IMR-90 (cell line): ENCODE results near the gene LAMA2. TPM values are rescaled to one million over a fixed set of nuclear protein-coding genes. Genes with fewer than 3 reads are reported as not detected.

Source experiments
- ATAC-seq: fragments of 200-7000 bp; cut with Tn5 transposase; 2 replicates; pipeline ENCODE4 v1.9.1; 2020; ENCODE audit warnings: low read depth, mild to moderate bottlenecking, moderate library complexity
- BruUV-seq: library from RNA; stranded (reverse); fragments of 400-500 nt; replicated peaks from 2 replicates; lab custom pipeline; 2021; lab: Mats Ljungman, UMichigan
- CTCF ChIA-PET: fragments of 300-600 bp; formaldehyde crosslinking; extraction: SDS; loops from one replicate; lab custom pipeline; 2021; ENCODE audit warnings: antibody characterized with exemption; lab: Yijun Ruan, JAX
- POLR2A ChIA-PET: fragments of 300-600 bp; sonication (Branson Sonifier 250); formaldehyde crosslinking; loops from one replicate; lab custom pipeline; 2022; ENCODE audit warnings: antibody characterized with exemption; ENCODE audit not compliant: unreplicated experiment; lab: Charles Lee
- DNase-seq: peaks from one replicate; pipeline ENCODE4 v3.0.0; 2013
- H2AFZ ChIP-seq: replicated peaks from 2 replicates; pipeline ENCODE3; 2013; ENCODE audit warnings: low read length, mild to moderate bottlenecking; ENCODE audit not compliant: poor library complexity
- H2AK5ac ChIP-seq: 2 replicates; pipeline ENCODE4 v1.6.1; 2013; ENCODE audit warnings: low read depth, low read length, inconsistent platforms
- H2AK9ac ChIP-seq: replicated peaks from 2 replicates; pipeline ENCODE3; 2013; ENCODE audit warnings: mild to moderate bottlenecking, low read depth, low read length, moderate library complexity; ENCODE audit not compliant: poor library complexity
- H2BK120ac ChIP-seq: 2 replicates; pipeline ENCODE4 v1.6.1; 2013; ENCODE audit warnings: low read depth, low read length, inconsistent platforms
- H2BK15ac ChIP-seq: 3 replicates; pipeline ENCODE4 v1.6.1; 2013; ENCODE audit warnings: low read depth, low read length, inconsistent platforms
- H2BK20ac ChIP-seq: 2 replicates; pipeline ENCODE4 v1.6.1; 2013; ENCODE audit warnings: low read depth, mild to moderate bottlenecking, inconsistent platforms, low read length, moderate library complexity
- H2BK5ac ChIP-seq: 2 replicates; pipeline ENCODE4 v1.6.1; 2013; ENCODE audit warnings: mild to moderate bottlenecking, low read depth, low read length, inconsistent platforms; ENCODE audit not compliant: poor library complexity, severe bottlenecking
- H3K14ac ChIP-seq: replicated peaks from 2 replicates; pipeline ENCODE4 v1.6.1; 2013; ENCODE audit warnings: low read depth, low read length, inconsistent platforms
- H3K18ac ChIP-seq: 2 replicates; pipeline ENCODE4 v1.6.1; 2013; ENCODE audit warnings: low read depth, low read length, control low read depth
- H3K23ac ChIP-seq: 2 replicates; pipeline ENCODE4 v1.6.1; 2013; ENCODE audit warnings: low read depth, low read length, inconsistent platforms
- H3K27ac ChIP-seq: 2 replicates; pipeline ENCODE4 v1.5.1; 2013; ENCODE audit warnings: mild to moderate bottlenecking, control low read depth, low read length; ENCODE audit not compliant: insufficient read depth
- H3K27me3 ChIP-seq: 2 replicates; pipeline ENCODE4 v1.6.1; 2013; ENCODE audit warnings: low read length; ENCODE audit not compliant: control insufficient read depth, insufficient read depth
- H3K36me3 ChIP-seq: 2 replicates; pipeline ENCODE4 v1.6.1; 2013; ENCODE audit warnings: low read length, mixed read lengths; ENCODE audit not compliant: control insufficient read depth, insufficient read depth
- H3K4ac ChIP-seq: 2 replicates; pipeline ENCODE4 v1.6.1; 2013; ENCODE audit warnings: low read depth, low read length, inconsistent platforms
- H3K4me1 ChIP-seq: 2 replicates; pipeline ENCODE4 v1.6.1; 2013; ENCODE audit warnings: low read length, mixed read lengths; ENCODE audit not compliant: control insufficient read depth, insufficient read depth
- H3K4me2 ChIP-seq: 2 replicates; pipeline ENCODE4 v1.6.1; 2013; ENCODE audit warnings: low read depth, mild to moderate bottlenecking, control low read depth, low read length, moderate library complexity
- H3K4me3 ChIP-seq: 2 replicates; pipeline ENCODE4 v1.5.1; 2013; ENCODE audit warnings: low read depth, mild to moderate bottlenecking, control low read depth, low read length, moderate library complexity; ENCODE audit not compliant: insufficient read depth
- H3K56ac ChIP-seq: 2 replicates; pipeline ENCODE4 v1.6.1; 2013; ENCODE audit warnings: low read length, inconsistent platforms; ENCODE audit not compliant: insufficient read depth; ENCODE audit errors: extremely low read depth
- H3K79me1 ChIP-seq, 2 experiments: 2 replicates each; pipeline ENCODE4 v1.6.1; 2013; ENCODE audit warnings: low read length in 2 of 2, inconsistent platforms in 1 of 2, low read depth in 1 of 2
- H3K9ac ChIP-seq: 2 replicates; pipeline ENCODE4 v1.6.1; 2013; ENCODE audit warnings: low read depth, low read length, control low read depth
- H3K9me1 ChIP-seq: 2 replicates; pipeline ENCODE4 v1.6.1; 2013; ENCODE audit warnings: low read length, inconsistent platforms; ENCODE audit not compliant: insufficient read depth
- H3K9me3 ChIP-seq: 2 replicates; pipeline ENCODE4 v1.6.1; 2013; ENCODE audit warnings: low read length; ENCODE audit not compliant: control insufficient read depth, insufficient read depth
- H4K20me1 ChIP-seq: 2 replicates; pipeline ENCODE4 v1.6.1; 2013; ENCODE audit warnings: low read length, inconsistent platforms; ENCODE audit not compliant: insufficient read depth
- H4K5ac ChIP-seq: 2 replicates; pipeline ENCODE4 v1.6.1; 2013; ENCODE audit warnings: mild to moderate bottlenecking, low read depth, low read length, control low read depth
- H4K8ac ChIP-seq, 2 experiments: 2 replicates each; pipeline ENCODE4 v1.6.1; 2013; ENCODE audit warnings: low read depth in 2 of 2, low read length in 2 of 2, control low read depth in 1 of 2, inconsistent platforms in 1 of 2
- H4K91ac ChIP-seq: 2 replicates; pipeline ENCODE4 v1.6.1; 2013; ENCODE audit warnings: low read depth, low read length, inconsistent platforms; ENCODE audit not compliant: insufficient read depth
- BHLHE40 ChIP-seq: fragments of 150-350 bp; IDR thresholded peaks from 2 replicates; pipeline ENCODE4 v1.6.1; 2016; ENCODE audit warnings: mild to moderate bottlenecking, low read depth, low read length
- CEBPB ChIP-seq: IDR thresholded peaks from 2 replicates; pipeline ENCODE4 v1.6.1; 2012; ENCODE audit warnings: low read depth, low read length, improper control_type of control experiment
- CHD1 ChIP-seq: IDR thresholded peaks from 2 replicates; pipeline ENCODE4 v1.6.1; 2012; ENCODE audit warnings: low read depth, low read length, improper control_type of control experiment
- FOS ChIP-seq: fragments of 150-350 bp; IDR thresholded peaks from 2 replicates; pipeline ENCODE4 v1.6.1; 2016; ENCODE audit warnings: low read depth, low read length
- MAFK ChIP-seq: IDR thresholded peaks from 2 replicates; pipeline ENCODE4 v1.6.1; 2012; ENCODE audit warnings: low read depth, low read length, improper control_type of control experiment
- MAZ ChIP-seq: IDR thresholded peaks from 2 replicates; pipeline ENCODE4 v1.6.1; 2012; ENCODE audit warnings: low read depth, mild to moderate bottlenecking, low read length, improper control_type of control experiment, moderate library complexity, borderline replicate concordance
- MXI1 ChIP-seq: IDR thresholded peaks from 2 replicates; pipeline ENCODE4 v1.6.1; 2012; ENCODE audit warnings: low read depth, mild to moderate bottlenecking, low read length, moderate library complexity, borderline replicate concordance
- NFE2L2 ChIP-seq: fragments of 150-350 bp; IDR thresholded peaks from 2 replicates; pipeline ENCODE4 v1.6.1; 2016; ENCODE audit warnings: low read depth, mild to moderate bottlenecking, low read length
- POLR2A ChIP-seq: IDR thresholded peaks from 2 replicates; pipeline ENCODE4 v1.6.1; 2012; ENCODE audit warnings: mild to moderate bottlenecking, low read depth, low read length
- RCOR1 ChIP-seq: IDR thresholded peaks from 2 replicates; pipeline ENCODE4 v1.6.1; 2012; ENCODE audit warnings: mild to moderate bottlenecking, low read length, improper control_type of control experiment; ENCODE audit not compliant: insufficient replicate concordance
- RFX5 ChIP-seq: IDR thresholded peaks from 2 replicates; pipeline ENCODE4 v1.8.0; 2012; ENCODE audit warnings: low read depth, mild to moderate bottlenecking, low read length, moderate library complexity
- SMC3 ChIP-seq: fragments of 150-350 bp; IDR thresholded peaks from 2 replicates; pipeline ENCODE4 v1.6.1; 2016; ENCODE audit warnings: low read depth, mild to moderate bottlenecking, antibody characterized with exemption, low read length, moderate library complexity
- WGBS, 2 experiments: methylation state at CpG; one replicate each; pipeline versions ENCODE4 v1.1.5 to v1.1.7; 2013; ENCODE audit warnings: missing lambda C conversion rate in 2 of 2; ENCODE audit not compliant: insufficient read length in 1 of 2; ENCODE audit errors: extremely low coverage in 2 of 2; 5-methylcytosine and 5-hydroxymethylcytosine counted together
- dilution Hi-C: fragments of 300-500 bp; cut with HindIII; formaldehyde crosslinking; loops from one replicate; pipeline ENCODE4 v1.14.3; 2018; ENCODE audit warnings: low sequenced_read_pairs; ENCODE audit not compliant: unreplicated experiment
- in situ Hi-C: fragments of 300-500 bp; cut with MboI; formaldehyde crosslinking; loops from 3 replicates; pipeline ENCODE4 v1.14.3; 2019; ENCODE audit warnings: low sequenced_read_pairs, inconsistent platforms, mixed read lengths
- intact Hi-C: fragments of 100-400 bp; cut with micrococcal nuclease; formaldehyde crosslinking; loops from 2 replicates; pipeline ENCODE4 v1.10.0; 2022
- polyA plus RNA-seq, 3 experiments: library from polyadenylated mRNA; depleted of rRNA; stranded (reverse); fragments of >200 nt; gene quantifications; 2 replicates each; pipeline ENCODE4 v1.2.3, GENCODE V29; 2012; ENCODE audit warnings: low replicate concordance in 1 of 3
- total RNA-seq: library from RNA; depleted of rRNA; stranded (reverse); fragments of >200 nt; gene quantifications from 2 replicates; pipeline ENCODE4 v1.2.3, GENCODE V29; 2012
- TF ChIP-seq, protein P1 (sequence below): conservative IDR thresholded peaks from 2 replicates; pipeline ENCODE4 v1.5.1; 2012; ENCODE audit warnings: mild to moderate bottlenecking, low read depth, low read length, improper control_type of control experiment
- TF ChIP-seq, protein P2 (sequence below): fragments of 150-350 bp; IDR thresholded peaks from 2 replicates; pipeline ENCODE4 v1.6.1; 2017; ENCODE audit warnings: mild to moderate bottlenecking, antibody characterized with exemption, low read length, low read depth
- TF ChIP-seq, protein P3 (sequence below): fragments of 150-350 bp; IDR thresholded peaks from 2 replicates; pipeline ENCODE4 v1.6.1; 2016; ENCODE audit warnings: low read depth, mild to moderate bottlenecking, low read length, moderate library complexity, borderline replicate concordance

The LAMA2 gene
- total and polyA plus RNA-seq, 2 of the 4 experiments (the other 2 are of a cell fraction) = 9.9 to 13.3 TPM

DNA sequence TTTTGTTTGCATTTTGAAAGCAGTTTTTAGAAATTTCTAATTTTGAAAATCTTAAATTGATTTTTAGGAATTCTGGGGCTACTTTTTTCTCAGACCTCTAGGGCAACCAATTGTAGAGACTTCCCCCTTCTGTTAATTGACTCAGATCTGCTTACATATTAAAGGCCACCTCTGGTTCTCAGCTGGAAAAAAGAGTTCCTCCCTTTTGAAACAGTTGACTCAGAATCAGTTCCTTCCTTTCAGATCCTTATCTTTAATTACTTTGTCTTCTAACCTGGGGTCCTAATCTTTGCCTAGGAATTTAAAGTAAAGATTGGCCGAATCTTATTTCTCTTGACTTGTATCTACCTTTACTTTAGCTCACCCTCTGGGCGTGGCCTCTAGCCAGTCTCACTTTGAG lies 146.8 kb downstream of the LAMA2 start:
- Histone ChIP-seq H3K14ac (0 out of 2 replicates have a peak overlapping the region, but pooled peaks have one; percentile 11), H2BK20ac (no peak overlapping the region), H3K27me3 (no peaks in the 10 kb centered on the region), H3K79me1 (no peaks in the 10 kb centered on the region), H3K4ac (no peak overlapping the region), H3K23ac (no peak overlapping the region), H3K4me3 (no peak overlapping the region), H3K9me1 (no peaks in the 10 kb centered on the region), H4K5ac (no peak overlapping the region), H2BK15ac (no peak overlapping the region), H2AK9ac (no peak overlapping the region), H4K8ac (no peak overlapping the region), H3K4me2 (no peak overlapping the region), H4K20me1 (no peaks in the 10 kb centered on the region), H3K18ac (no peak overlapping the region), H3K36me3 (no peaks in the 10 kb centered on the region), H3K27ac (no peak overlapping the region), H3K56ac (no peak overlapping the region), H3K9ac (no peak overlapping the region), H3K9me3 (no peaks in the 10 kb centered on the region), H2BK5ac (no peak overlapping the region), H4K91ac (no peak overlapping the region), H2BK120ac (no peak overlapping the region), H3K4me1 (no peaks in the 10 kb centered on the region), H2AFZ (no peak overlapping the region), H2AK5ac (no peak overlapping the region)
- WGBS, 2 experiments = no CpG with 5 or more reads among the region's 2 CpGs
- in situ Hi-C loops (no loop called here), intact Hi-C loops (loop anchor here (2.0 kb wide), 1 partner anchor 15 kb away; no protein-coding TSS in a partner anchor), dilution Hi-C loops (no loop called here)
- no peak for DNase-seq
- BruUV-seq = no TSS peak
- ChIA-PET CTCF (no interaction called here), POLR2A (no interaction called here)
- TF ChIP-seq CEBPB = no peak
- TF ChIP-seq, protein P1, sequence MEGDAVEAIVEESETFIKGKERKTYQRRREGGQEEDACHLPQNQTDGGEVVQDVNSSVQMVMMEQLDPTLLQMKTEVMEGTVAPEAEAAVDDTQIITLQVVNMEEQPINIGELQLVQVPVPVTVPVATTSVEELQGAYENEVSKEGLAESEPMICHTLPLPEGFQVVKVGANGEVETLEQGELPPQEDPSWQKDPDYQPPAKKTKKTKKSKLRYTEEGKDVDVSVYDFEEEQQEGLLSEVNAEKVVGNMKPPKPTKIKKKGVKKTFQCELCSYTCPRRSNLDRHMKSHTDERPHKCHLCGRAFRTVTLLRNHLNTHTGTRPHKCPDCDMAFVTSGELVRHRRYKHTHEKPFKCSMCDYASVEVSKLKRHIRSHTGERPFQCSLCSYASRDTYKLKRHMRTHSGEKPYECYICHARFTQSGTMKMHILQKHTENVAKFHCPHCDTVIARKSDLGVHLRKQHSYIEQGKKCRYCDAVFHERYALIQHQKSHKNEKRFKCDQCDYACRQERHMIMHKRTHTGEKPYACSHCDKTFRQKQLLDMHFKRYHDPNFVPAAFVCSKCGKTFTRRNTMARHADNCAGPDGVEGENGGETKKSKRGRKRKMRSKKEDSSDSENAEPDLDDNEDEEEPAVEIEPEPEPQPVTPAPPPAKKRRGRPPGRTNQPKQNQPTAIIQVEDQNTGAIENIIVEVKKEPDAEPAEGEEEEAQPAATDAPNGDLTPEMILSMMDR = no peak
- no peak for TF ChIP-seq CHD1
- TF ChIP-seq, protein P2, sequence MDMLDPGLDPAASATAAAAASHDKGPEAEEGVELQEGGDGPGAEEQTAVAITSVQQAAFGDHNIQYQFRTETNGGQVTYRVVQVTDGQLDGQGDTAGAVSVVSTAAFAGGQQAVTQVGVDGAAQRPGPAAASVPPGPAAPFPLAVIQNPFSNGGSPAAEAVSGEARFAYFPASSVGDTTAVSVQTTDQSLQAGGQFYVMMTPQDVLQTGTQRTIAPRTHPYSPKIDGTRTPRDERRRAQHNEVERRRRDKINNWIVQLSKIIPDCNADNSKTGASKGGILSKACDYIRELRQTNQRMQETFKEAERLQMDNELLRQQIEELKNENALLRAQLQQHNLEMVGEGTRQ = no peak
- TF ChIP-seq MAFK = no peak
- TF ChIP-seq RFX5 = no peak
- TF ChIP-seq POLR2A = no peak
- TF ChIP-seq, protein P3, sequence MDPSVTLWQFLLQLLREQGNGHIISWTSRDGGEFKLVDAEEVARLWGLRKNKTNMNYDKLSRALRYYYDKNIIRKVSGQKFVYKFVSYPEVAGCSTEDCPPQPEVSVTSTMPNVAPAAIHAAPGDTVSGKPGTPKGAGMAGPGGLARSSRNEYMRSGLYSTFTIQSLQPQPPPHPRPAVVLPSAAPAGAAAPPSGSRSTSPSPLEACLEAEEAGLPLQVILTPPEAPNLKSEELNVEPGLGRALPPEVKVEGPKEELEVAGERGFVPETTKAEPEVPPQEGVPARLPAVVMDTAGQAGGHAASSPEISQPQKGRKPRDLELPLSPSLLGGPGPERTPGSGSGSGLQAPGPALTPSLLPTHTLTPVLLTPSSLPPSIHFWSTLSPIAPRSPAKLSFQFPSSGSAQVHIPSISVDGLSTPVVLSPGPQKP = no peak
- no peak for TF ChIP-seq MXI1
- no peak for TF ChIP-seq FOS
- no peak for TF ChIP-seq MAZ
- no peak for TF ChIP-seq SMC3
- TF ChIP-seq NFE2L2 = no peak
- no peak for TF ChIP-seq BHLHE40
- no peak for TF ChIP-seq RCOR1
- ATAC-seq = no peak
